HepG2 (cell line): ENCODE measurements around the gene NUBPL. TPM values are rescaled to one million over a fixed set of nuclear protein-coding genes. Genes with fewer than 3 reads are reported as not detected.

Experiments
- CBFB ChIP-seq: sonication (generic); formaldehyde crosslinking; IDR thresholded peaks from 2 replicates; pipeline ENCODE4 v1.4.0; 2020; ENCODE audit warnings: missing genetic modification reagents
- GTF2F1 ChIP-seq: fragments of 150-350 bp; IDR thresholded peaks from 2 replicates; pipeline ENCODE4 v1.6.1; 2014; ENCODE audit warnings: low read length
- HMG20A ChIP-seq: IDR thresholded peaks from 2 replicates; pipeline ENCODE4 v1.6.1; 2016; ENCODE audit warnings: borderline replicate concordance
- PAX8 ChIP-seq: sonication (generic); formaldehyde crosslinking; IDR thresholded peaks from 2 replicates; pipeline ENCODE4 v1.8.0; 2022; ENCODE audit warnings: mild to moderate bottlenecking, missing genetic modification reagents, borderline replicate concordance
- POLR2G ChIP-seq: fragments of 200-400 bp; formaldehyde crosslinking; IDR thresholded peaks from 2 replicates; pipeline ENCODE4 v1.6.1; 2018; ENCODE audit warnings: mild to moderate bottlenecking, low read depth, low read length, moderate library complexity
- SAP130 ChIP-seq: IDR thresholded peaks from 2 replicates; pipeline ENCODE4 v1.6.1; 2016; ENCODE audit warnings: low read depth
- SOX13 ChIP-seq, 3 experiments: fragments of 450-650 bp in 1 of 3; sonication (generic) in 1 of 3; formaldehyde crosslinking in 1 of 3; IDR thresholded peaks in 2 of 3; conservative IDR thresholded peaks in 1 of 3; 2 replicates each; pipeline versions ENCODE4 v1.5.0 to v1.6.1; 2016 to 2020; ENCODE audit warnings: antibody characterized with exemption in 1 of 3, mild to moderate bottlenecking in 1 of 3, missing compliant biosample characterization in 1 of 3, missing genetic modification reagents in 1 of 3, moderate library complexity in 1 of 3
- SOX5 ChIP-seq: IDR thresholded peaks from 2 replicates; pipeline ENCODE4 v1.6.1; 2016; ENCODE audit warnings: borderline replicate concordance
- SP1 ChIP-seq, 2 experiments: fragments of 450-650 bp in 1 of 2; sonication (generic) in 1 of 2; formaldehyde crosslinking in 1 of 2; IDR thresholded peaks; 2 replicates each; pipeline versions ENCODE4 v1.4.0 to v1.6.1; 2016 to 2020; ENCODE audit warnings: missing genetic modification reagents in 1 of 2
- ZNF264 ChIP-seq: sonication (generic); formaldehyde crosslinking; IDR thresholded peaks from 2 replicates; pipeline ENCODE4 v1.4.0; 2020; ENCODE audit warnings: missing genetic modification reagents
- ZNF274 ChIP-seq: sonication (generic); formaldehyde crosslinking; IDR thresholded peaks from 2 replicates; pipeline ENCODE4 v1.5.1; 2020; ENCODE audit warnings: mild to moderate bottlenecking, missing genetic modification reagents
- ZNF772 ChIP-seq: sonication (generic); formaldehyde crosslinking; IDR thresholded peaks from 2 replicates; pipeline ENCODE4 v1.5.0; 2020; ENCODE audit warnings: mild to moderate bottlenecking, missing genetic modification reagents
- ZSCAN30 ChIP-seq: sonication (generic); formaldehyde crosslinking; IDR thresholded peaks from 2 replicates; pipeline ENCODE4 v1.5.0; 2020; ENCODE audit warnings: mild to moderate bottlenecking, missing genetic modification reagents
- polyA plus RNA-seq, 8 experiments: library from polyadenylated mRNA; depleted of rRNA in 3 of 8; stranded (reverse) in 7 of 8; unstranded in 1 of 8; fragments of >200 nt; fragmentation: Illumina TruSeq in 4 of 8; extraction: Trizol in 4 of 8; gene quantifications; 2 replicates each; pipeline versions ENCODE4 v1.2.1 to v1.2.3, GENCODE V29; 2011 to 2016; ENCODE audit warnings: low read depth in 4 of 8, missing spikeins in 1 of 8, mixed read lengths in 1 of 8; ENCODE audit not compliant: insufficient read depth in 1 of 8
- total RNA-seq, 5 experiments: library from RNA; depleted of rRNA; stranded (reverse); fragments of >200 nt; fragmentation: Illumina TruSeq; extraction: Trizol; gene quantifications; 2 replicates each; pipeline ENCODE4 v1.2.3, GENCODE V29; 2016; ENCODE audit warnings: low read depth in 1 of 5
- TF ChIP-seq, protein P1 (sequence below): sonication (generic); formaldehyde crosslinking; IDR thresholded peaks from 2 replicates; pipeline ENCODE4 v1.4.0; 2020; ENCODE audit warnings: missing genetic modification reagents, borderline replicate concordance
- TF ChIP-seq, protein P2 (sequence below): IDR thresholded peaks from 2 replicates; pipeline ENCODE4 v1.6.1; 2016; ENCODE audit warnings: low read depth
- TF ChIP-seq, protein P3 (sequence below): sonication (generic); formaldehyde crosslinking; IDR thresholded peaks from 2 replicates; pipeline ENCODE4 v1.4.0; 2020; ENCODE audit warnings: low read depth, missing genetic modification reagents
- TF ChIP-seq, protein P4 (sequence below): IDR thresholded peaks from 2 replicates; pipeline ENCODE4 v1.6.1; 2018; ENCODE audit warnings: missing genetic modification reagents
- TF ChIP-seq, protein P5 (sequence below): sonication (generic); formaldehyde crosslinking; IDR thresholded peaks from 2 replicates; pipeline ENCODE4 v1.5.0; 2020; ENCODE audit warnings: missing genetic modification reagents
- TF ChIP-seq, protein P6 (sequence below): sonication (generic); formaldehyde crosslinking; conservative IDR thresholded peaks from 2 replicates; pipeline ENCODE4 v1.4.0; 2020; ENCODE audit warnings: missing genetic modification reagents

The NUBPL gene
- total and polyA plus RNA-seq, 2 of the 13 experiments (the other 11 are each of a cell fraction or from before 2014, with no cell fraction given): 21.3 to 44.1 TPM

DNA sequence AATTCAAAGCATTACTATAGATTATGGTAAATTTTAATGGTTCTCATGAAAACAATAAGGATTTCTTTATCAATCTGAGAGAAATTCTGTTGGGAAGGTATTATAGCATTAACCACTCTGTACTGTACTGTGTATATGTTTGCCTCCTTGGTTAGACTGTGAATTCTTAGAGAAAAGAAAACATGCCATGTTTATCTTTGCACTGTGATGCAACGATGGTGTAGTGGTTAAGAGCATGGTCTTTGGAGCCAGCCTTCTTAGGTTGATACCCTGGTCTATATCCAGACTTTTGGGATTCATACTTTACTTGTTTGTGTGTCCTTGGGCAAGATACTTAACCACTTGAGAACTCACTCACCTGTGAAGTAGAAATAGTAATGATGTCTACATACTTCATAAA lies 32.2 kb upstream of the NUBPL start (continued):
- TF ChIP-seq SOX13 (IDR thresholded peaks at IDR 0.05) (no peak), SOX13 (CRISPR knock-in tag; conservative IDR thresholded peaks at IDR 0.05 in 1 of 2, IDR thresholded peaks at IDR 0.05 in 1 of 2) (peak in 1 of 2 experiments; percentile 56; a peak in 2 of 4 replicates), PAX8 (CRISPR knock-in tag) (no peak), ZNF274 (no peak), CBFB (CRISPR knock-in tag) (no peak), SP1 (IDR thresholded peaks at IDR 0.05) (no peak), SP1 (CRISPR knock-in tag; IDR thresholded peaks at IDR 0.05) (no peak), GTF2F1 (no peak), POLR2G (no peak), SOX5 (CRISPR knock-in tag) (0 out of 2 replicates have a peak, but pooled peaks have one; percentile 34), ZNF772 (CRISPR knock-in tag) (no peak), HMG20A (CRISPR knock-in tag) (peak; percentile 81), SAP130 (0 out of 2 replicates have a peak, but pooled peaks have one; percentile 25), ZSCAN30 (CRISPR knock-in tag) (no peak), ZNF264 (0 out of 2 replicates have a peak, but pooled peaks have one; percentile 22)
- TF ChIP-seq, protein P1, sequence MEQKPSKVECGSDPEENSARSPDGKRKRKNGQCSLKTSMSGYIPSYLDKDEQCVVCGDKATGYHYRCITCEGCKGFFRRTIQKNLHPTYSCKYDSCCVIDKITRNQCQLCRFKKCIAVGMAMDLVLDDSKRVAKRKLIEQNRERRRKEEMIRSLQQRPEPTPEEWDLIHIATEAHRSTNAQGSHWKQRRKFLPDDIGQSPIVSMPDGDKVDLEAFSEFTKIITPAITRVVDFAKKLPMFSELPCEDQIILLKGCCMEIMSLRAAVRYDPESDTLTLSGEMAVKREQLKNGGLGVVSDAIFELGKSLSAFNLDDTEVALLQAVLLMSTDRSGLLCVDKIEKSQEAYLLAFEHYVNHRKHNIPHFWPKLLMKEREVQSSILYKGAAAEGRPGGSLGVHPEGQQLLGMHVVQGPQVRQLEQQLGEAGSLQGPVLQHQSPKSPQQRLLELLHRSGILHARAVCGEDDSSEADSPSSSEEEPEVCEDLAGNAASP (CRISPR knock-in tag): no peak
- TF ChIP-seq, protein P2, sequence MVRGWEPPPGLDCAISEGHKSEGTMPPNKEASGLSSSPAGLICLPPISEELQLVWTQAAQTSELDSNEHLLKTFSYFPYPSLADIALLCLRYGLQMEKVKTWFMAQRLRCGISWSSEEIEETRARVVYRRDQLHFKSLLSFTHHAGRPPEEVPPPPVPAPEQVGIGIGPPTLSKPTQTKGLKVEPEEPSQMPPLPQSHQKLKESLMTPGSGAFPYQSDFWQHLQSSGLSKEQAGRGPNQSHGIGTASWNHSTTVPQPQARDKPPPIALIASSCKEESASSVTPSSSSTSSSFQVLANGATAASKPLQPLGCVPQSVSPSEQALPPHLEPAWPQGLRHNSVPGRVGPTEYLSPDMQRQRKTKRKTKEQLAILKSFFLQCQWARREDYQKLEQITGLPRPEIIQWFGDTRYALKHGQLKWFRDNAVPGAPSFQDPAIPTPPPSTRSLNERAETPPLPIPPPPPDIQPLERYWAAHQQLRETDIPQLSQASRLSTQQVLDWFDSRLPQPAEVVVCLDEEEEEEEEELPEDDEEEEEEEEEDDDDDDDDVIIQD: peak; percentile 72; the same call in 1 of the 2 replicates
- TF ChIP-seq, protein P3, sequence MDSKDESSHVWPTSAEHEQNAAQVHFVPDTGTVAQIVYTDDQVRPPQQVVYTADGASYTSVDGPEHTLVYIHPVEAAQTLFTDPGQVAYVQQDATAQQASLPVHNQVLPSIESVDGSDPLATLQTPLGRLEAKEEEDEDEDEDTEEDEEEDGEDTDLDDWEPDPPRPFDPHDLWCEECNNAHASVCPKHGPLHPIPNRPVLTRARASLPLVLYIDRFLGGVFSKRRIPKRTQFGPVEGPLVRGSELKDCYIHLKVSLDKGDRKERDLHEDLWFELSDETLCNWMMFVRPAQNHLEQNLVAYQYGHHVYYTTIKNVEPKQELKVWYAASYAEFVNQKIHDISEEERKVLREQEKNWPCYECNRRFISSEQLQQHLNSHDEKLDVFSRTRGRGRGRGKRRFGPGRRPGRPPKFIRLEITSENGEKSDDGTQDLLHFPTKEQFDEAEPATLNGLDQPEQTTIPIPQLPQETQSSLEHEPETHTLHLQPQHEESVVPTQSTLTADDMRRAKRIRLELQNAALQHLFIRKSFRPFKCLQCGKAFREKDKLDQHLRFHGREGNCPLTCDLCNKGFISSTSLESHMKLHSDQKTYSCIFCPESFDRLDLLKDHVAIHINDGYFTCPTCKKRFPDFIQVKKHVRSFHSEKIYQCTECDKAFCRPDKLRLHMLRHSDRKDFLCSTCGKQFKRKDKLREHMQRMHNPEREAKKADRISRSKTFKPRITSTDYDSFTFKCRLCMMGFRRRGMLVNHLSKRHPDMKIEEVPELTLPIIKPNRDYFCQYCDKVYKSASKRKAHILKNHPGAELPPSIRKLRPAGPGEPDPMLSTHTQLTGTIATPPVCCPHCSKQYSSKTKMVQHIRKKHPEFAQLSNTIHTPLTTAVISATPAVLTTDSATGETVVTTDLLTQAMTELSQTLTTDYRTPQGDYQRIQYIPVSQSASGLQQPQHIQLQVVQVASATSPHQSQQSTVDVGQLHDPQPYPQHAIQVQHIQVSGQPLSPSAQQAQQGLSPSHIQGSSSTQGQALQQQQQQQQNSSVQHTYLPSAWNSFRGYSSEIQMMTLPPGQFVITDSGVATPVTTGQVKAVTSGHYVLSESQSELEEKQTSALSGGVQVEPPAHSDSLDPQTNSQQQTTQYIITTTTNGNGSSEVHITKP (CRISPR knock-in tag): no peak
- TF ChIP-seq, protein P4, sequence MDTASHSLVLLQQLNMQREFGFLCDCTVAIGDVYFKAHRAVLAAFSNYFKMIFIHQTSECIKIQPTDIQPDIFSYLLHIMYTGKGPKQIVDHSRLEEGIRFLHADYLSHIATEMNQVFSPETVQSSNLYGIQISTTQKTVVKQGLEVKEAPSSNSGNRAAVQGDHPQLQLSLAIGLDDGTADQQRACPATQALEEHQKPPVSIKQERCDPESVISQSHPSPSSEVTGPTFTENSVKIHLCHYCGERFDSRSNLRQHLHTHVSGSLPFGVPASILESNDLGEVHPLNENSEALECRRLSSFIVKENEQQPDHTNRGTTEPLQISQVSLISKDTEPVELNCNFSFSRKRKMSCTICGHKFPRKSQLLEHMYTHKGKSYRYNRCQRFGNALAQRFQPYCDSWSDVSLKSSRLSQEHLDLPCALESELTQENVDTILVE: peak; percentile 34; the same call in 1 of the 2 replicates
- TF ChIP-seq, protein P5, sequence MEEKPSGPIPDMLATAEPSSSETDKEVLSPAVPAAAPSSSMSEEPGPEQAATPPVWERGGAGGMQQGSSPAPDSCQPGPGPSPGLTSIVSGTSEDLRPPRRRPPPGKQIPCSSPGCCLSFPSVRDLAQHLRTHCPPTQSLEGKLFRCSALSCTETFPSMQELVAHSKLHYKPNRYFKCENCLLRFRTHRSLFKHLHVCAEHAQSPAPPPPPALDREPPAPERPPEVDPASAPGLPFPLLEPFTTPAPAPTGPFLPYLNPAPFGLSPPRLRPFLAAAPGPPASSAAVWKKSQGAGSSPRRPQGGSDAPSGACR: 0 out of 2 replicates have a peak, but pooled peaks have one; percentile 39
- TF ChIP-seq, protein P6, sequence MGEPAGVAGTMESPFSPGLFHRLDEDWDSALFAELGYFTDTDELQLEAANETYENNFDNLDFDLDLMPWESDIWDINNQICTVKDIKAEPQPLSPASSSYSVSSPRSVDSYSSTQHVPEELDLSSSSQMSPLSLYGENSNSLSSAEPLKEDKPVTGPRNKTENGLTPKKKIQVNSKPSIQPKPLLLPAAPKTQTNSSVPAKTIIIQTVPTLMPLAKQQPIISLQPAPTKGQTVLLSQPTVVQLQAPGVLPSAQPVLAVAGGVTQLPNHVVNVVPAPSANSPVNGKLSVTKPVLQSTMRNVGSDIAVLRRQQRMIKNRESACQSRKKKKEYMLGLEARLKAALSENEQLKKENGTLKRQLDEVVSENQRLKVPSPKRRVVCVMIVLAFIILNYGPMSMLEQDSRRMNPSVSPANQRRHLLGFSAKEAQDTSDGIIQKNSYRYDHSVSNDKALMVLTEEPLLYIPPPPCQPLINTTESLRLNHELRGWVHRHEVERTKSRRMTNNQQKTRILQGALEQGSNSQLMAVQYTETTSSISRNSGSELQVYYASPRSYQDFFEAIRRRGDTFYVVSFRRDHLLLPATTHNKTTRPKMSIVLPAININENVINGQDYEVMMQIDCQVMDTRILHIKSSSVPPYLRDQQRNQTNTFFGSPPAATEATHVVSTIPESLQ: no peak; the same call in 1 of the 2 replicates
